Suppressor macrophage treated with lipopolysaccharide for 1 hour (primary cell): Measurements from ENCODE around the gene RIPOR2.
A peak's percentile ranks its signal among the peaks of the same experiment; 100 is the strongest.

Experiments
- DNase-seq, 3 donors: peaks; one replicate each; pipeline ENCODE4 v3.0.0-alpha.2; 2020 to 2022

The RIPOR2 gene

GRCh38 chr6:24935366-24936152, at the start of gene RIPOR2:
Gene RIPOR2 (minus strand): TSS chr6:24935960. CDS start chr6:24935898, 62 bp downstream.
- peak; percentile 87 for DNase-seq

GRCh38 chr6:24985323-24985722, 49.6 kb upstream of the RIPOR2 start:
- no peak for DNase-seq

- no peak for DNase-seq
Observed at GRCh38 chr6:24982231-24982630, 46.5 kb upstream of the RIPOR2 start.

GRCh38 chr6:24981386-24981760, 45.6 kb upstream of the RIPOR2 start:
- no peak for DNase-seq

GRCh38 chr6:24980507-24981385, 45.0 kb upstream of the RIPOR2 start:
- DNase-seq = no peak

- no peak for DNase-seq
Observed at GRCh38 chr6:24979176-24979575, 43.4 kb upstream of the RIPOR2 start.

- peak; percentile 10 to 55 (median 49) for DNase-seq
Observed at GRCh38 chr6:24974182-24975171, 38.7 kb upstream of the RIPOR2 start.

- no peak for DNase-seq
Observed at GRCh38 chr6:24972311-24972958, 36.7 kb upstream of the RIPOR2 start.

GRCh38 chr6:24971067-24971466, 35.3 kb upstream of the RIPOR2 start:
- peak in 1 of 3 donors; percentile 14 for DNase-seq

GRCh38 chr6:24969343-24969860, 33.6 kb upstream of the RIPOR2 start:
- no peak for DNase-seq

GRCh38 chr6:24968783-24969182, 33.0 kb upstream of the RIPOR2 start:
- DNase-seq = no peak

- no peak for DNase-seq
Observed at GRCh38 chr6:24967211-24967610, 31.5 kb upstream of the RIPOR2 start.

GRCh38 chr6:24966381-24966780, 30.6 kb upstream of the RIPOR2 start:
- no peak for DNase-seq

- DNase-seq = no peak
Observed at GRCh38 chr6:24963887-24964570, 28.3 kb upstream of the RIPOR2 start.

- no peak for DNase-seq
Observed at GRCh38 chr6:24963339-24963738, 27.6 kb upstream of the RIPOR2 start.

GRCh38 chr6:24961852-24962251, 26.1 kb upstream of the RIPOR2 start:
- no peak for DNase-seq

- DNase-seq = no peak
Observed at GRCh38 chr6:24960991-24961475, 25.3 kb upstream of the RIPOR2 start.

- DNase-seq = no peak
Observed at GRCh38 chr6:24959319-24959718, 23.6 kb upstream of the RIPOR2 start.

GRCh38 chr6:24957199-24957598, 21.4 kb upstream of the RIPOR2 start:
- DNase-seq = peak; percentile 66 to 87 (median 81)

GRCh38 chr6:24953726-24954125, 18.0 kb upstream of the RIPOR2 start:
- no peak for DNase-seq

GRCh38 chr6:24951811-24952299, 16.1 kb upstream of the RIPOR2 start:
- peak; percentile 40 to 72 (median 57) for DNase-seq
